Upper lobe of right lung (tissue), 1 donor: Measurements from ENCODE around the gene NDUFA12. TPM values are rescaled to one million over a fixed set of nuclear protein-coding genes. Genes with fewer than 3 reads are reported as not detected.

Experiments used
- ATAC-seq: fragments of 200-7000 bp; cut with Tn5 transposase; one replicate; pipeline ENCODE4 v1.9.1; 2020; ENCODE audit warnings: mild to moderate bottlenecking, moderate library complexity
- DNase-seq: peaks from one replicate; pipeline ENCODE4 v3.0.0-alpha.2; 2020
- H3K27ac ChIP-seq: fragments of 200-600 bp; one replicate; pipeline ENCODE4 v1.8.0; 2022
- H3K27me3 ChIP-seq: fragments of 200-600 bp; one replicate; pipeline ENCODE4 v1.8.0; 2022; ENCODE audit warnings: mild to moderate bottlenecking
- H3K36me3 ChIP-seq: fragments of 200-600 bp; one replicate; pipeline ENCODE4 v1.8.0; 2022
- H3K4me1 ChIP-seq: fragments of 200-600 bp; one replicate; pipeline ENCODE4 v1.8.0; 2022
- H3K4me3 ChIP-seq: fragments of 200-600 bp; one replicate; pipeline ENCODE4 v1.8.0; 2022; ENCODE audit warnings: mild to moderate bottlenecking
- H3K9me3 ChIP-seq: fragments of 200-600 bp; one replicate; pipeline ENCODE4 v1.8.0; 2022
- intact Hi-C: fragments of 100-400 bp; cut with DNase I; formaldehyde crosslinking; loops from one replicate; pipeline ENCODE4 v1.11.0; 2022
- long read RNA-seq: library from polyadenylated mRNA; unstranded; transcript quantifications from one replicate; pipeline ENCODE4 v2.0.0, GENCODE V29; 2021
- total RNA-seq: library from RNA; stranded (reverse); fragmentation: NEBNext Ultra II Directional; extraction: Animal tissue kit (Norgen Biotek cat#: 25700); gene quantifications from one replicate; pipeline ENCODE4 v1.2.1, GENCODE V29; 2021
- TF ChIP-seq, protein P1 (sequence below): fragments of 200-600 bp; IDR thresholded peaks from one replicate; pipeline ENCODE4 v1.8.0; 2022; ENCODE audit warnings: antibody characterized with exemption
- donor health status: DM: no; HTN: yes; CAD: no; lungs with severe emphysema.

Gene NDUFA12
- total RNA-seq, result 71.8 TPM
- long read RNA-seq, transcript NDUFA12-201 (4 exons, 635 nt), result major isoform, 15 of 17 reads
- long read RNA-seq, partial matches to known transcripts, result 0 of 17 reads
- long read RNA-seq, other reads (novel, unspliced or antisense), result 1 of 17 reads

- TF ChIP-seq, protein P1, sequence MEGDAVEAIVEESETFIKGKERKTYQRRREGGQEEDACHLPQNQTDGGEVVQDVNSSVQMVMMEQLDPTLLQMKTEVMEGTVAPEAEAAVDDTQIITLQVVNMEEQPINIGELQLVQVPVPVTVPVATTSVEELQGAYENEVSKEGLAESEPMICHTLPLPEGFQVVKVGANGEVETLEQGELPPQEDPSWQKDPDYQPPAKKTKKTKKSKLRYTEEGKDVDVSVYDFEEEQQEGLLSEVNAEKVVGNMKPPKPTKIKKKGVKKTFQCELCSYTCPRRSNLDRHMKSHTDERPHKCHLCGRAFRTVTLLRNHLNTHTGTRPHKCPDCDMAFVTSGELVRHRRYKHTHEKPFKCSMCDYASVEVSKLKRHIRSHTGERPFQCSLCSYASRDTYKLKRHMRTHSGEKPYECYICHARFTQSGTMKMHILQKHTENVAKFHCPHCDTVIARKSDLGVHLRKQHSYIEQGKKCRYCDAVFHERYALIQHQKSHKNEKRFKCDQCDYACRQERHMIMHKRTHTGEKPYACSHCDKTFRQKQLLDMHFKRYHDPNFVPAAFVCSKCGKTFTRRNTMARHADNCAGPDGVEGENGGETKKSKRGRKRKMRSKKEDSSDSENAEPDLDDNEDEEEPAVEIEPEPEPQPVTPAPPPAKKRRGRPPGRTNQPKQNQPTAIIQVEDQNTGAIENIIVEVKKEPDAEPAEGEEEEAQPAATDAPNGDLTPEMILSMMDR, result no peak
- H3K27ac ChIP-seq, result peak within 1 kb of the TSS; percentile 81
- peak within 1 kb of the TSS; percentile 87 for H3K4me3 ChIP-seq
- DNase-seq (peak; percentile 98), ATAC-seq (peak; percentile 100)
- H3K9me3 ChIP-seq, result peaks cover 6% of the 10 kb centered on the region
- peaks cover 16% of the 10 kb centered on the region for H3K4me1 ChIP-seq
- H3K27me3 ChIP-seq, result no peaks in the 10 kb centered on the region
- H3K36me3 ChIP-seq, result peaks cover 13% of the 10 kb centered on the region
- intact Hi-C loops, result no loop called here
These were observed at the start of gene NDUFA12 for GRCh38 chr12:95003213-95003920. Gene NDUFA12, minus strand, starts transcription at chr12:95003697. Its CDS starts 17 bp downstream, at chr12:95003680.

DNA sequence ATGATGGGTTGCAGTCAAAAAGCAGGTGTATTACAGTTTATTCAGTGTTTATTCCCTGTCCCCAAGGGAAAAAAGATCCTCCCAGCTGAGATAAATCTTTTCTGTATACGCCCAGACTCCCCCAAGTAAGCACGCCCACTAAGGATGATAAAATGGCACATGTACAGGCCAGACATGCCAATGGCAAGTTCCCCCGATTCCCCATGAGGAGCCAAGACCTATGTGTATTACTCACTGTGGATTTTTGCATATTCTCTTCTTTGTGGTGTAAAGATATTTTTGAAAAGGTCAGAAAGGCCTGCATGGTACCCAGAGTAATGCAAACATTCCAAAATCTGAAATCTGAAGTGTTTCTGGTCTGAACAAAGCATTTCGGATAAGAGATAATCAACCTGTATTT lies 47.7 kb upstream of the NDUFA12 start:
- Histone ChIP-seq H3K9me3 (no peaks in the 10 kb centered on the region), H3K27ac (no peak overlapping the region), H3K36me3 (peaks cover 72% of the 10 kb centered on the region), H3K4me3 (no peak overlapping the region), H3K27me3 (no peaks in the 10 kb centered on the region), H3K4me1 (no peaks in the 10 kb centered on the region)
- no peak for DNase-seq
- ATAC-seq, result no peak
- intact Hi-C loops, result no loop called here
- TF ChIP-seq, protein P1, result no peak

DNA sequence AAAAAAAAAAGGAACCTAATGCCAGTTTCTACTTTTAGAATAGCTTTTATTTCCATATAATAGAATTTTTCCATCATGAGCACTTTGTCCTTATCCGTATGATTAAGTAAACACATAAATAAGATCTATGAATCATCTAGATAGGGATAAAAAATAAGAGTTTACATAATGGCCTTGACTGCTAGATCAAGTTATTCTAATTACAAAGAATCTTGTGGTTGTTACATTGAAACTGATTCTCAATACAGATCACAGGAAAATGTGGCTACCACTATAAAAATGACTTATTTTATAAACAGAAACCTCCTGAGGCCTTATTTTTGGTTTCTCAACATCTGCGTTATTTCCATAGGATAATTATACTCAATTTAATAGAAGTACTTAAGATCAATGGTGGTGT lies 34.4 kb upstream of the NDUFA12 start:
- Histone ChIP-seq H3K27ac (no peak overlapping the region), H3K4me1 (no peaks in the 10 kb centered on the region), H3K36me3 (peaks cover 64% of the 10 kb centered on the region), H3K27me3 (no peaks in the 10 kb centered on the region), H3K9me3 (no peaks in the 10 kb centered on the region), H3K4me3 (no peak overlapping the region)
- TF ChIP-seq, protein P1, result no peak
- ATAC-seq, result no peak
- intact Hi-C loops, result no loop called here
- DNase-seq, result no peak

DNA sequence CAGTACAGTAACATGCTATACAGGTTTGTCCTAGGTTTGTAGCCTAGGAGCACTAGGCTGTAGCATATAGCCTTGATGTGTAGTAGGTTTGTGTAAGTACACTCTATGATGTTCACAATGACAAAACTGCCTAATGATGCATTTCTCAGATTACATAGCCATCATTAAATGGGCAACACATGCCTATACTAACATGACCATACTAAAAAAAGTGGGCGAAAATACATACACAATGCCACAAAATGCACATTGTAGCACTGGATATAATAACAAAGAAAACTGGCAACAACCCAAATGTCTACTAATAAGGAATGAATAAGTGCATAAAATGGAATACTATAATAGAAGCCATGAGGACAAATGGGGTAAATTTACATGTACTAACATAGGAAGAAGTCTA lies 31.3 kb upstream of the NDUFA12 start:
- Histone ChIP-seq H3K36me3 (peaks cover 77% of the 10 kb centered on the region), H3K4me3 (no peak overlapping the region), H3K4me1 (no peaks in the 10 kb centered on the region), H3K27ac (no peak overlapping the region), H3K27me3 (no peaks in the 10 kb centered on the region), H3K9me3 (no peaks in the 10 kb centered on the region)
- intact Hi-C loops, result no loop called here
- ATAC-seq (no peak), DNase-seq (no peak)
- TF ChIP-seq, protein P1, result no peak

- ATAC-seq (no peak), DNase-seq (no peak)
- TF ChIP-seq, protein P1, result no peak
- H3K9me3 ChIP-seq, result no peaks in the 10 kb centered on the region
- no peak overlapping the region for H3K27ac ChIP-seq
- no peaks in the 10 kb centered on the region for H3K27me3 ChIP-seq
- H3K4me3 ChIP-seq, result no peak overlapping the region
- no peaks in the 10 kb centered on the region for H3K4me1 ChIP-seq
- intact Hi-C loops, result no loop called here
- H3K36me3 ChIP-seq, result peaks cover 45% of the 10 kb centered on the region
These were observed 19.0 kb upstream of the NDUFA12 start for GRCh38 chr12:95022477-95022876.
